ENCODE measurements around the gene ATP8B4. TPM values are rescaled to one million over a fixed set of nuclear protein-coding genes. Genes with fewer than 3 reads are reported as not detected.
A peak's percentile ranks its signal among the peaks of the same experiment; 100 is the strongest.

Gene ATP8B4
- total and polyA plus RNA-seq, 2 experiments from 2014 or later: 0.89 to 1.5 TPM

GRCh38 chr15:49898097-49898496 lies 220.9 kb downstream of the ATP8B4 start:
- H3K9me2 ChIP-seq (ENCODE audit: insufficient read depth): no peaks in the 10 kb centered on the region
- H4K20me1 ChIP-seq (ENCODE audit: insufficient read depth): no peaks in the 10 kb centered on the region
- H3K4me3 ChIP-seq: no peak overlapping the region
- in situ Hi-C loops (cut with MboI): no loop called here
- no peak overlapping the region for H3K9ac ChIP-seq
- no peak for DNase-seq
- TF ChIP-seq EZH2 (IDR thresholded peaks at IDR 0.05; ENCODE audit: insufficient read depth, poor library complexity, severe bottlenecking) (no peak), EZH2phosphoT487 (IDR thresholded peaks at IDR 0.05; ENCODE audit: insufficient read depth, low read depth) (no peak)
- H3K27ac ChIP-seq: no peak overlapping the region
- no peaks in the 10 kb centered on the region for H3K27me3 ChIP-seq (replicated peaks; ENCODE audit: insufficient read depth)
- H3K4me1 ChIP-seq (ENCODE audit: insufficient read depth): peaks cover 63% of the 10 kb centered on the region
- H3K79me2 ChIP-seq (ENCODE audit: insufficient read depth): no peaks in the 10 kb centered on the region
- H3K36me3 ChIP-seq (ENCODE audit: low read depth): no peaks in the 10 kb centered on the region
- peaks cover 43% of the 10 kb centered on the region for H3F3A ChIP-seq (ENCODE audit: insufficient read depth)
- H3K4me2 ChIP-seq (ENCODE audit: unreplicated experiment): no peak overlapping the region
- 0 out of 2 replicates have a peak overlapping the region, but pooled peaks have one; percentile 1 for H2AFZ ChIP-seq
- no peaks in the 10 kb centered on the region for H3K9me3 ChIP-seq (ENCODE audit: low read depth)

GRCh38 chr15:49895347-49896223 lies 223.4 kb downstream of the ATP8B4 start:
- Histone ChIP-seq H3K4me2 (ENCODE audit: unreplicated experiment) (no peak overlapping the region), H3K9me3 (ENCODE audit: low read depth) (no peaks in the 10 kb centered on the region), H4K20me1 (ENCODE audit: insufficient read depth) (no peaks in the 10 kb centered on the region), H3K27me3 (replicated peaks; ENCODE audit: insufficient read depth) (no peaks in the 10 kb centered on the region), H3F3A (ENCODE audit: insufficient read depth) (peaks cover 19% of the 10 kb centered on the region), H3K27ac (no peak overlapping the region), H3K79me2 (ENCODE audit: insufficient read depth) (no peaks in the 10 kb centered on the region), H3K4me3 (no peak overlapping the region), H3K4me1 (ENCODE audit: insufficient read depth) (peaks cover 38% of the 10 kb centered on the region), H2AFZ (peak overlapping the region; percentile 57), H3K9me2 (ENCODE audit: insufficient read depth) (no peaks in the 10 kb centered on the region), H3K9ac (no peak overlapping the region), H3K36me3 (ENCODE audit: low read depth) (no peaks in the 10 kb centered on the region)
- in situ Hi-C loops (cut with MboI): no loop called here
- peak; percentile 20 for DNase-seq
- TF ChIP-seq EZH2 (IDR thresholded peaks at IDR 0.05; ENCODE audit: insufficient read depth, poor library complexity, severe bottlenecking) (no peak), EZH2phosphoT487 (IDR thresholded peaks at IDR 0.05; ENCODE audit: insufficient read depth, low read depth) (no peak)
- 66 to 67% methylated on average over 6 of the region's 6 CpGs for WGBS, 2 experiments (ENCODE audit: low coverage in 1 of 2, low lambda C conversion rate in 2 of 2, missing lambda C conversion rate in 2 of 2)

- WGBS, 2 experiments (ENCODE audit: low coverage in 1 of 2, low lambda C conversion rate in 2 of 2, missing lambda C conversion rate in 2 of 2): 57 to 64% methylated on average over 3 of the region's 3 CpGs
- Histone ChIP-seq H2AFZ (no peak overlapping the region), H3K27ac (no peak overlapping the region), H3K36me3 (ENCODE audit: low read depth) (no peaks in the 10 kb centered on the region), H3K4me3 (no peak overlapping the region), H3K4me2 (ENCODE audit: unreplicated experiment) (no peak overlapping the region), H3K79me2 (ENCODE audit: insufficient read depth) (no peaks in the 10 kb centered on the region), H3K9me3 (ENCODE audit: low read depth) (no peaks in the 10 kb centered on the region), H3K4me1 (ENCODE audit: insufficient read depth) (peaks cover 23% of the 10 kb centered on the region), H4K20me1 (ENCODE audit: insufficient read depth) (no peaks in the 10 kb centered on the region), H3F3A (ENCODE audit: insufficient read depth) (no peaks in the 10 kb centered on the region), H3K9ac (no peak overlapping the region), H3K27me3 (replicated peaks; ENCODE audit: insufficient read depth) (no peaks in the 10 kb centered on the region), H3K9me2 (ENCODE audit: insufficient read depth) (no peaks in the 10 kb centered on the region)
- no peak for DNase-seq
- TF ChIP-seq EZH2 (IDR thresholded peaks at IDR 0.05; ENCODE audit: insufficient read depth, poor library complexity, severe bottlenecking) (no peak), EZH2phosphoT487 (IDR thresholded peaks at IDR 0.05; ENCODE audit: insufficient read depth, low read depth) (no peak)
- in situ Hi-C loops (cut with MboI): no loop called here
These were observed 228.3 kb downstream of the ATP8B4 start for GRCh38 chr15:49890689-49891088.

DNA sequence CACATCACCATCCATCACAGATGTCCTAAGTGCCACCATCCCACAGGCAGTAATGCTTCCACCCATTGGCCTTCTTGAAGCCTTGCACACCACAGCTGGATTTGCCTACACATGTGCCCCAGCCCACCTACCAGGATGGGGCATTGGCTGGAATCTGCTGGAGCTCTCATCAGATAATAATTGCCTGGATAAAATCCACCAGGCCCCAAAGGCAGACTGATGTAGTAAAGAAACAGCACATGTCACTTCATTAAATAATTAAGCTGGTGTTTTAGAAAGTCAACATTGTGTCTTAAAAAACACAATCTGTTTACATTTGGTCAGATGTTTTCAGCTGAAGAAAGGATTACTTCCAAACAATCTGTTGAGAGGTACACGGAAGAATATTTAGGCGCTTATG lies 229.5 kb downstream of the ATP8B4 start:
- Histone ChIP-seq H3K4me1 (ENCODE audit: insufficient read depth) (peaks cover 16% of the 10 kb centered on the region; the same call in 1 of the 2 replicates), H3F3A (ENCODE audit: insufficient read depth) (no peaks in the 10 kb centered on the region), H3K79me2 (ENCODE audit: insufficient read depth) (no peaks in the 10 kb centered on the region), H3K4me2 (ENCODE audit: unreplicated experiment) (no peak overlapping the region), H2AFZ (no peak overlapping the region), H3K9me3 (ENCODE audit: low read depth) (no peaks in the 10 kb centered on the region), H4K20me1 (ENCODE audit: insufficient read depth) (no peaks in the 10 kb centered on the region), H3K9ac (no peak overlapping the region), H3K9me2 (ENCODE audit: insufficient read depth) (no peaks in the 10 kb centered on the region), H3K27ac (no peak overlapping the region), H3K36me3 (ENCODE audit: low read depth) (no peaks in the 10 kb centered on the region), H3K4me3 (no peak overlapping the region), H3K27me3 (replicated peaks; ENCODE audit: insufficient read depth) (no peaks in the 10 kb centered on the region)
- 49 to 51% methylated on average over 2 of the region's 2 CpGs for WGBS, 2 experiments (ENCODE audit: low coverage in 1 of 2, low lambda C conversion rate in 2 of 2, missing lambda C conversion rate in 2 of 2)
- TF ChIP-seq EZH2 (IDR thresholded peaks at IDR 0.05; ENCODE audit: insufficient read depth, poor library complexity, severe bottlenecking) (no peak), EZH2phosphoT487 (IDR thresholded peaks at IDR 0.05; ENCODE audit: insufficient read depth, low read depth) (no peak)
- DNase-seq: no peak
- in situ Hi-C loops (cut with MboI): no loop called here

Data from GM23248 (cell line).